K562 (cell line): Measurements from ENCODE around the gene DNASE2B. TPM values are rescaled to one million over a fixed set of nuclear protein-coding genes. Genes with fewer than 3 reads are reported as not detected.

Experiments used
- ATAC-seq: fragments of 200-7000 bp; cut with Tn5 transposase; 3 replicates; pipeline ENCODE4 v1.9.1; 2020; ENCODE audit warnings: moderate library complexity
- BruUV-seq: library from RNA; stranded (reverse); fragments of 400-500 nt; replicated peaks from 2 replicates; lab custom pipeline; 2021; lab: Mats Ljungman, UMichigan
- CTCF ChIA-PET: fragments of 300-600 bp; formaldehyde crosslinking; extraction: SDS; loops from one replicate; lab custom pipeline; 2021; ENCODE audit warnings: low intra/inter-chr PET ratio; lab: Yijun Ruan, JAX
- POLR2A ChIA-PET: fragments of 300-600, 350-650 bp; sonication (Branson Sonifier 250); formaldehyde crosslinking; extraction: SDS; loops from one replicate; lab custom pipeline; 2021; ENCODE audit warnings: antibody characterized with exemption, inconsistent platforms; lab: Yijun Ruan, JAX
- DNase-seq, 4 experiments: peaks; one replicate each; pipeline versions ENCODE4 v3.0.0 to v3.0.0-alpha.2; 2011 to 2018; ENCODE audit warnings: low spot score in 3 of 4, mixed read lengths in 3 of 4; ENCODE audit errors: extremely low read depth in 1 of 4
- FAIRE-seq: peaks from 2 replicates; lab custom pipeline; 2011; peaks lifted over from hg19 to GRCh38; lab: Jason Lieb, UNC
- H2AFZ ChIP-seq: 2 replicates; pipeline ENCODE4 v1.6.0; 2011; ENCODE audit warnings: low read depth, low read length, control low read depth, inconsistent platforms
- H3K27ac ChIP-seq: fragments of 200-600 bp; 3 replicates; pipeline ENCODE4 v1.8.0; 2011; ENCODE audit warnings: low read depth, mild to moderate bottlenecking, control low read depth, inconsistent platforms, low read length, moderate library complexity, mixed read lengths; ENCODE audit errors: extremely low read depth
- H3K27me3 ChIP-seq, 2 experiments: fragments of 300-600 bp in 1 of 2; 2 replicates in 1 of 2; 3 replicates in 1 of 2; pipeline versions ENCODE4 v1.6.0 to v1.8.0; 2011; ENCODE audit warnings: inconsistent platforms in 2 of 2, low read length in 2 of 2, mild to moderate bottlenecking in 1 of 2, mixed read lengths in 1 of 2, moderate library complexity in 1 of 2; ENCODE audit not compliant: control insufficient read depth in 2 of 2, insufficient read depth in 2 of 2
- H3K36me3 ChIP-seq: fragments of 300-600 bp; 3 replicates; pipeline ENCODE4 v1.8.0; 2011; ENCODE audit warnings: mild to moderate bottlenecking, low read length, inconsistent platforms; ENCODE audit not compliant: control insufficient read depth, insufficient read depth
- H3K4me1 ChIP-seq, 2 experiments: fragments of 200-600 bp in 1 of 2; replicated peaks in 1 of 2; 2 replicates in 1 of 2; 3 replicates in 1 of 2; pipeline versions ENCODE4 v1.5.1 to v1.8.0; 2011; ENCODE audit warnings: inconsistent platforms in 2 of 2, low read length in 2 of 2, mild to moderate bottlenecking in 1 of 2, mixed read lengths in 1 of 2, moderate library complexity in 1 of 2; ENCODE audit not compliant: control insufficient read depth in 2 of 2, insufficient read depth in 2 of 2
- H3K4me2 ChIP-seq: 2 replicates; pipeline ENCODE4 v1.6.1; 2011; ENCODE audit warnings: low read length, control low read depth, inconsistent platforms, mixed read lengths; ENCODE audit not compliant: insufficient read depth
- H3K4me3 ChIP-seq: fragments of 200-600 bp; sonication (generic), shearing (Covaris generic); 2 replicates; pipeline ENCODE4 v1.5.1; 2016; ENCODE audit warnings: control low read depth, inconsistent platforms
- H3K79me2 ChIP-seq: fragments of 200-600 bp; 3 replicates; pipeline ENCODE4 v1.8.0; 2011; ENCODE audit warnings: low read length, inconsistent platforms; ENCODE audit not compliant: control insufficient read depth, insufficient read depth
- H3K9ac ChIP-seq, 2 experiments: 2 replicates each; pipeline versions ENCODE4 v1.6.0 to v1.6.1; 2011; ENCODE audit warnings: low read depth in 2 of 2, low read length in 2 of 2, control low read depth in 1 of 2, inconsistent platforms in 1 of 2, mild to moderate bottlenecking in 1 of 2, mixed read lengths in 1 of 2; ENCODE audit not compliant: insufficient read depth in 1 of 2
- H3K9me1 ChIP-seq: one replicate; pipeline ENCODE4 v1.6.0; 2011; ENCODE audit warnings: inconsistent platforms, mild to moderate bottlenecking, low read length, moderate library complexity; ENCODE audit not compliant: control insufficient read depth, insufficient read depth
- H3K9me3 ChIP-seq: replicated peaks from 2 replicates; pipeline ENCODE4 v1.5.1; 2011; ENCODE audit warnings: low read depth, low read length, inconsistent platforms; ENCODE audit not compliant: control insufficient read depth, insufficient read depth
- H4K20me1 ChIP-seq: replicated peaks from 2 replicates; pipeline ENCODE4 v1.6.1; 2011; ENCODE audit warnings: low read length, inconsistent platforms, mixed read lengths; ENCODE audit not compliant: control insufficient read depth, insufficient read depth
- ARID3A ChIP-seq: IDR thresholded peaks from 2 replicates; pipeline ENCODE4 v1.6.1; 2012; ENCODE audit warnings: low read depth, low read length, improper control_type of control experiment, borderline replicate concordance
- CSDE1 ChIP-seq, 2 experiments: fragments of 450-650 bp; IDR thresholded peaks; 2 replicates each; pipeline ENCODE4 v1.6.1; 2016; ENCODE audit warnings: mild to moderate bottlenecking in 1 of 2
- MAFF ChIP-seq: IDR thresholded peaks from 2 replicates; pipeline ENCODE4 v1.6.1; 2012; ENCODE audit warnings: low read length, improper control_type of control experiment
- PBX2 ChIP-seq, 2 experiments: IDR thresholded peaks in 1 of 2; conservative IDR thresholded peaks in 1 of 2; 2 replicates each; pipeline ENCODE4 v1.6.1; 2016; ENCODE audit warnings: low read depth in 2 of 2, mild to moderate bottlenecking in 1 of 2, missing compliant biosample characterization in 1 of 2, missing genetic modification characterization in 1 of 2, moderate library complexity in 1 of 2
- STAT5A ChIP-seq: IDR thresholded peaks from 2 replicates; pipeline ENCODE4 v1.6.1; 2012; ENCODE audit warnings: low read length, inconsistent platforms, borderline replicate concordance
- ZBTB1 ChIP-seq: sonication (generic); formaldehyde crosslinking; IDR thresholded peaks from 2 replicates; pipeline ENCODE4 v1.8.1; 2023; ENCODE audit warnings: missing genetic modification reagents, low read depth, mild to moderate bottlenecking, borderline replicate concordance
- ZNF354B ChIP-seq: fragments of 250-450 bp; sonication (Bioruptor Pico); IDR thresholded peaks from 2 replicates; pipeline ENCODE4 v1.4.0; 2020
- ZNF592 ChIP-seq: fragments of 450-650 bp; IDR thresholded peaks from 2 replicates; pipeline ENCODE4 v1.6.1; 2017; ENCODE audit warnings: antibody characterized with exemption, mild to moderate bottlenecking
- in situ Hi-C: fragments of 300-500 bp; cut with MboI; formaldehyde crosslinking; loops from 4 replicates; pipeline ENCODE4 v1.15.0; 2018; ENCODE audit warnings: inconsistent platforms, mixed read lengths
- intact Hi-C: fragments of 100-400 bp; cut with micrococcal nuclease; formaldehyde crosslinking; loops from 2 replicates; pipeline ENCODE4 v1.14.2; 2022
- polyA plus RNA-seq, 8 experiments: library from polyadenylated mRNA; depleted of rRNA in 4 of 8; stranded (reverse) in 5 of 8; unstranded in 3 of 8; fragments of >200 nt; fragmentation: Nextera tagmentation in 2 of 8; fragmentation: Illumina TruSeq in 1 of 8; extraction: Ambion mirVana in 2 of 8; extraction: Trizol in 1 of 8; gene quantifications; 2 replicates each; pipeline versions ENCODE4 v1.2.1 to v1.2.3, GENCODE V29; 2011 to 2014; ENCODE audit warnings: inconsistent platforms in 1 of 8, missing spikeins in 1 of 8
- total RNA-seq, 7 experiments: library from RNA; depleted of rRNA in 6 of 7; stranded (reverse); fragments of >200 nt in 6 of 7; fragmentation: Illumina TruSeq in 2 of 7; extraction: Trizol in 2 of 7; gene quantifications; 2 replicates each; pipeline versions ENCODE4 v1.2.1 to v1.2.3, GENCODE V29; 2011 to 2021; ENCODE audit warnings: low replicate concordance in 1 of 7

Gene DNASE2B
- total and polyA plus RNA-seq, 9 of the 15 experiments (the other 6 are each of a cell fraction or from before 2014, with no cell fraction given), result not detected

- H3K27ac ChIP-seq, result no peak overlapping the region
- peaks cover 0 to 2% of the 10 kb centered on the region in 2 experiments; a peak in 1 of 5 replicates for H3K4me1 ChIP-seq
- intact Hi-C loops (no loop called here), in situ Hi-C loops (no loop called here)
- no peak for DNase-seq
- H3K36me3 ChIP-seq, result no peaks in the 10 kb centered on the region
- no peak for FAIRE-seq
- H3K4me3 ChIP-seq, result no peak overlapping the region
- no TSS peak for BruUV-seq
- TF ChIP-seq ZNF592, result no peak
- TF ChIP-seq ZBTB1 (CRISPR knock-in tag), result no peak
- no peak for TF ChIP-seq STAT5A
- TF ChIP-seq PBX2 (CRISPR knock-in tag; IDR thresholded peaks at IDR 0.05; ENCODE audit: low read depth), result no peak
- TF ChIP-seq PBX2 (tag; conservative IDR thresholded peaks at IDR 0.05; ENCODE audit: low read depth), result no peak
- TF ChIP-seq MAFF, result no peak
- TF ChIP-seq ARID3A, result no peak
- TF ChIP-seq ZNF354B (CRISPR knock-in tag), result no peak
- no peak for TF ChIP-seq CSDE1 (IDR thresholded peaks at IDR 0.05)
- H3K79me2 ChIP-seq, result no peaks in the 10 kb centered on the region
- H3K9me1 ChIP-seq, result no peaks in the 10 kb centered on the region
- no peaks in the 10 kb centered on the region for H4K20me1 ChIP-seq
- H3K9me3 ChIP-seq, result no peaks in the 10 kb centered on the region
- no peak for ATAC-seq
- ChIA-PET CTCF (no interaction called here), POLR2A (no interaction called here)
- no peak overlapping the region for H2AFZ ChIP-seq
- no peak overlapping the region for H3K4me2 ChIP-seq
- H3K9ac ChIP-seq, result no peak overlapping the region
- no peaks in the 10 kb centered on the region for H3K27me3 ChIP-seq
Measured at GRCh38 chr1:84402060-84402459, 3.8 kb downstream of the DNASE2B start.
